MG63 (cell line): ENCODE results near the gene NUDT8. TPM values are rescaled to one million over a fixed set of nuclear protein-coding genes. Genes with fewer than 3 reads are reported as not detected.
"Not testable (repeated sequence)": the region's sequence is repeated elsewhere in the genome, so short reads cannot be mapped to it uniquely, and the experiment has no call there.

ENCODE experiments used
- DNase-seq: peaks from one replicate; pipeline ENCODE4 v3.0.0-alpha.2; 2020
- H3K27me3 ChIP-seq: fragments of 250-450 bp; sonication (Bioruptor Pico); 2 replicates; pipeline ENCODE4 v1.5.1; 2020; ENCODE audit warnings: mild to moderate bottlenecking, moderate library complexity
- H3K36me3 ChIP-seq: fragments of 250-450 bp; sonication (Bioruptor Pico); 2 replicates; pipeline ENCODE4 v1.5.1; 2020; ENCODE audit warnings: mild to moderate bottlenecking, moderate library complexity
- H3K4me3 ChIP-seq: fragments of 250-450 bp; sonication (Bioruptor Pico); 2 replicates; pipeline ENCODE4 v1.5.1; 2020; ENCODE audit warnings: mild to moderate bottlenecking, moderate library complexity
- H3K9me3 ChIP-seq: fragments of 250-450 bp; sonication (Bioruptor Pico); 2 replicates; pipeline ENCODE4 v1.5.1; 2020; ENCODE audit warnings: mild to moderate bottlenecking, moderate library complexity
- total RNA-seq: library from RNA; depleted of rRNA; stranded (reverse); fragments of >200 nt; shearing (Covaris generic); gene quantifications from 2 replicates; pipeline ENCODE4 v1.2.3, GENCODE V29; 2014; ENCODE audit warnings: low replicate concordance

NUDT8 gene
- total RNA-seq, 1 experiment from 2014 or later = 15.0 TPM

GRCh38 chr11:67594480-67594879 is 35.3 kb downstream of the NUDT8 start:
- Histone ChIP-seq H3K9me3 (no peaks in the 10 kb centered on the region), H3K4me3 (no peak overlapping the region), H3K36me3 (no peaks in the 10 kb centered on the region), H3K27me3 (no peaks in the 10 kb centered on the region)
- no peak for DNase-seq

- Histone ChIP-seq H3K36me3 (no peaks in the 10 kb centered on the region; the same call in 1 of the 2 replicates), H3K27me3 (no peaks in the 10 kb centered on the region), H3K4me3 (no peak overlapping the region), H3K9me3 (no peaks in the 10 kb centered on the region)
- DNase-seq = no peak
These were observed 36.2 kb downstream of the NUDT8 start for GRCh38 chr11:67593565-67593905.

- Histone ChIP-seq H3K9me3 (no peaks in the 10 kb centered on the region), H3K36me3 (peaks cover 5% of the 10 kb centered on the region), H3K27me3 (no peaks in the 10 kb centered on the region), H3K4me3 (no peak overlapping the region)
- DNase-seq = no peak
These were observed 36.7 kb downstream of the NUDT8 start for GRCh38 chr11:67592880-67593564.

- peaks cover 43% of the 10 kb centered on the region for H3K36me3 ChIP-seq
- not testable (repeated sequence) for H3K9me3 ChIP-seq, DNase-seq, H3K4me3 ChIP-seq, H3K27me3 ChIP-seq
These were observed 40.8 kb downstream of the NUDT8 start for GRCh38 chr11:67588899-67589415.

- H3K27me3 ChIP-seq = no peaks in the 10 kb centered on the region
- no peak overlapping the region for H3K4me3 ChIP-seq
- H3K9me3 ChIP-seq = no peaks in the 10 kb centered on the region
- peaks cover 46% of the 10 kb centered on the region for H3K36me3 ChIP-seq
- no peak for DNase-seq
These were observed 41.6 kb downstream of the NUDT8 start for GRCh38 chr11:67588136-67588503.

- H3K36me3 ChIP-seq = peaks cover 46% of the 10 kb centered on the region
- no peaks in the 10 kb centered on the region for H3K27me3 ChIP-seq
- DNase-seq = no peak
- no peaks in the 10 kb centered on the region for H3K9me3 ChIP-seq
- no peak overlapping the region for H3K4me3 ChIP-seq
These were observed 43.0 kb downstream of the NUDT8 start for GRCh38 chr11:67586568-67587250.

GRCh38 chr11:67585911-67586310 is 43.8 kb downstream of the NUDT8 start:
- no peaks in the 10 kb centered on the region for H3K27me3 ChIP-seq
- no peak overlapping the region for H3K4me3 ChIP-seq
- no peak for DNase-seq
- H3K9me3 ChIP-seq = no peaks in the 10 kb centered on the region
- peaks cover 46% of the 10 kb centered on the region for H3K36me3 ChIP-seq

- no peak for DNase-seq
- H3K9me3 ChIP-seq = no peaks in the 10 kb centered on the region
- H3K27me3 ChIP-seq = no peaks in the 10 kb centered on the region
- peak overlapping the region; percentile 96 for H3K4me3 ChIP-seq
- peaks cover 46% of the 10 kb centered on the region for H3K36me3 ChIP-seq
These were observed 44.6 kb downstream of the NUDT8 start for GRCh38 chr11:67584881-67585873.

GRCh38 chr11:67584205-67584880 is 45.4 kb downstream of the NUDT8 start:
- peak overlapping the region; percentile 96 for H3K4me3 ChIP-seq
- H3K27me3 ChIP-seq = no peaks in the 10 kb centered on the region
- peaks cover 46% of the 10 kb centered on the region for H3K36me3 ChIP-seq
- no peaks in the 10 kb centered on the region for H3K9me3 ChIP-seq
- DNase-seq = peak; percentile 43

GRCh38 chr11:67583247-67584204 is 46.2 kb downstream of the NUDT8 start, which contains the start of gene GSTP1:
GSTP1 (plus strand) TSS chr11:67583812; CDS start chr11:67583844, 32 bp downstream.
- Histone ChIP-seq H3K9me3 (no peaks in the 10 kb centered on the region), H3K27me3 (no peaks in the 10 kb centered on the region), H3K36me3 (peaks cover 46% of the 10 kb centered on the region), H3K4me3 (peak within 1 kb of the TSS; percentile 96)
- peak; percentile 85 for DNase-seq

GRCh38 chr11:67582011-67582410 is 47.7 kb downstream of the NUDT8 start:
- Histone ChIP-seq H3K36me3 (peaks cover 32% of the 10 kb centered on the region), H3K9me3 (no peaks in the 10 kb centered on the region), H3K27me3 (no peaks in the 10 kb centered on the region), H3K4me3 (no peak overlapping the region)
- DNase-seq = no peak

GRCh38 chr11:67581469-67581868 is 48.3 kb downstream of the NUDT8 start:
- H3K4me3 ChIP-seq = no peak overlapping the region
- peaks cover 26% of the 10 kb centered on the region for H3K36me3 ChIP-seq
- no peaks in the 10 kb centered on the region for H3K9me3 ChIP-seq
- no peaks in the 10 kb centered on the region for H3K27me3 ChIP-seq
- DNase-seq = no peak

GRCh38 chr11:67577951-67578350 is 51.8 kb downstream of the NUDT8 start:
- Histone ChIP-seq H3K27me3 (no peaks in the 10 kb centered on the region), H3K9me3 (no peaks in the 10 kb centered on the region), H3K36me3 (no peaks in the 10 kb centered on the region), H3K4me3 (no peak overlapping the region)
- no peak for DNase-seq
